Left ventricle myocardium inferior (tissue), 1 donor: ENCODE data around the gene GULP1. TPM values are rescaled to one million over a fixed set of nuclear protein-coding genes. Genes with fewer than 3 reads are reported as not detected.

Source experiments
- DNase-seq: peaks from one replicate; pipeline ENCODE4 v3.0.0-alpha.2; 2020
- H3K27ac ChIP-seq: fragments of 200-600 bp; replicated peaks from 2 replicates; pipeline ENCODE4 v1.8.0; 2021
- H3K27me3 ChIP-seq: fragments of 200-600 bp; 2 replicates; pipeline ENCODE4 v1.8.0; 2021; ENCODE audit warnings: low read depth
- H3K36me3 ChIP-seq: fragments of 200-600 bp; 2 replicates; pipeline ENCODE4 v1.8.0; 2021
- H3K4me1 ChIP-seq: fragments of 200-600 bp; 2 replicates; pipeline ENCODE4 v1.8.0; 2021
- H3K4me3 ChIP-seq: fragments of 200-600 bp; 2 replicates; pipeline ENCODE4 v1.8.0; 2021; ENCODE audit warnings: mild to moderate bottlenecking, moderate library complexity
- H3K9me3 ChIP-seq: fragments of 200-600 bp; replicated peaks from 2 replicates; pipeline ENCODE4 v1.8.0; 2021
- intact Hi-C: fragments of 100-400 bp; cut with micrococcal nuclease; formaldehyde crosslinking; loops from one replicate; pipeline ENCODE4 v1.11.0; 2022
- total RNA-seq: library from RNA; stranded (reverse); fragmentation: NEBNext Ultra II Directional; extraction: Animal tissue kit (Norgen Biotek cat#: 25700); gene quantifications from one replicate; pipeline ENCODE4 v1.2.1, GENCODE V29; 2021
- TF ChIP-seq, protein P1 (sequence below): fragments of 200-600 bp; IDR thresholded peaks from 2 replicates; pipeline ENCODE4 v1.8.0; 2021; ENCODE audit warnings: antibody characterized with exemption, mild to moderate bottlenecking, borderline replicate concordance
- donor health status: DM: no; HTN: yes; CAD: no; lungs with severe emphysema.

The GULP1 gene
- total RNA-seq, 1 donor from 2014 or later: 5.7 TPM

DNA sequence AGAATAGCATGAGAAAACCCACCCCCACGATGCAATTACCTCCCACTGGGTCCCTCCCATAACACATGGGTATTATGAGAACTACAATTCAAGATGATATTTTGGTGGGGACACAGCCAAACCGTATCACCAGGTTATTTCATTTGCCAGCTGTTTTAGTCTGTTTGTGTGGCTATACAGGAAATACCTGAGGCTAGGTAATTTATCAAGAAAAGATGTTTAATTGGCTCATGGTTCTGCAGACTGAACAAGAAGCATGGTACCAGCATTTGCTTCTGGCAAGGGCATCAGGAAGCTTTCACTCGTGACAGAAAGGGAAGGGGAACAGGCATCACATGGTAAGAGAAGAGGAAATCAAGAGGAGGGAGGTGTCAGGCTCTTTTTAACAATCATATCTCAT is 329.2 kb downstream of the GULP1 start:
- TF ChIP-seq, protein P1, sequence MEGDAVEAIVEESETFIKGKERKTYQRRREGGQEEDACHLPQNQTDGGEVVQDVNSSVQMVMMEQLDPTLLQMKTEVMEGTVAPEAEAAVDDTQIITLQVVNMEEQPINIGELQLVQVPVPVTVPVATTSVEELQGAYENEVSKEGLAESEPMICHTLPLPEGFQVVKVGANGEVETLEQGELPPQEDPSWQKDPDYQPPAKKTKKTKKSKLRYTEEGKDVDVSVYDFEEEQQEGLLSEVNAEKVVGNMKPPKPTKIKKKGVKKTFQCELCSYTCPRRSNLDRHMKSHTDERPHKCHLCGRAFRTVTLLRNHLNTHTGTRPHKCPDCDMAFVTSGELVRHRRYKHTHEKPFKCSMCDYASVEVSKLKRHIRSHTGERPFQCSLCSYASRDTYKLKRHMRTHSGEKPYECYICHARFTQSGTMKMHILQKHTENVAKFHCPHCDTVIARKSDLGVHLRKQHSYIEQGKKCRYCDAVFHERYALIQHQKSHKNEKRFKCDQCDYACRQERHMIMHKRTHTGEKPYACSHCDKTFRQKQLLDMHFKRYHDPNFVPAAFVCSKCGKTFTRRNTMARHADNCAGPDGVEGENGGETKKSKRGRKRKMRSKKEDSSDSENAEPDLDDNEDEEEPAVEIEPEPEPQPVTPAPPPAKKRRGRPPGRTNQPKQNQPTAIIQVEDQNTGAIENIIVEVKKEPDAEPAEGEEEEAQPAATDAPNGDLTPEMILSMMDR: no peak
- no peaks in the 10 kb centered on the region for H3K27me3 ChIP-seq
- no peak overlapping the region for H3K27ac ChIP-seq
- intact Hi-C loops: no loop called here
- no peaks in the 10 kb centered on the region for H3K36me3 ChIP-seq
- H3K4me1 ChIP-seq: no peaks in the 10 kb centered on the region
- DNase-seq: no peak
- H3K4me3 ChIP-seq: no peak overlapping the region
- H3K9me3 ChIP-seq: no peaks in the 10 kb centered on the region

DNA sequence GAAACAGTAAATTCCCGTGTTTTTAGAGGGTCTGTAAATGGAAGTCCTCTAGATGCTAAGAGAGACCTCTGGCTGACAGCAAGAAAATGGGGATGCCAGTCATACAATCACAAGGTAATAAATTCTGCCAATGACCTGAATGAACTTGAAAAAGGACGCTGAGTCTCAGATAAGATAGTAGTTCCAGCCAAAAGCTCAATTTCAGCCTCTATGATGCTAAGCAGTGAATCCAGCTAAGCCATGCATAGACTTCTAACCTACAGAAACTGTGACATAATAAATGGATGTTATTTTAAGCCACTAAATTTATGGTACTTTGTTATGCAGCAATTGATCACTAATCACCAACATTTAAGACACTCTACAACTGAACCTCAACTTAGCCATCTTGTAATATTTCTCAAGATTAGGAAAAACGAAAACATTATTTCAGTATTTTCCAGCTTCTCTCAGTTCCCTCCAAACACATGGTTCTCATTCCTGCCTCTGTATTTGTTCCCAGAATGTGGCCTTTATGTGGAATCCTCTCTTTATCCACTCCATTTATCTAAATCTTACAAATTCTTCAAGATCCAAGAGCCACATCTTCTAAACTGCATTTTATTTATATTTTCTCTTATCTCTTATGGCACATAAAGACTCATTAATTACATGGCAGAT is 331.1 kb downstream of the GULP1 start:
- TF ChIP-seq, protein P1: no peak
- H3K36me3 ChIP-seq: no peaks in the 10 kb centered on the region
- no peaks in the 10 kb centered on the region for H3K9me3 ChIP-seq
- H3K4me1 ChIP-seq: no peaks in the 10 kb centered on the region
- intact Hi-C loops: no loop called here
- DNase-seq: no peak
- H3K4me3 ChIP-seq: no peak overlapping the region
- H3K27me3 ChIP-seq: no peaks in the 10 kb centered on the region
- H3K27ac ChIP-seq: no peak overlapping the region

DNA sequence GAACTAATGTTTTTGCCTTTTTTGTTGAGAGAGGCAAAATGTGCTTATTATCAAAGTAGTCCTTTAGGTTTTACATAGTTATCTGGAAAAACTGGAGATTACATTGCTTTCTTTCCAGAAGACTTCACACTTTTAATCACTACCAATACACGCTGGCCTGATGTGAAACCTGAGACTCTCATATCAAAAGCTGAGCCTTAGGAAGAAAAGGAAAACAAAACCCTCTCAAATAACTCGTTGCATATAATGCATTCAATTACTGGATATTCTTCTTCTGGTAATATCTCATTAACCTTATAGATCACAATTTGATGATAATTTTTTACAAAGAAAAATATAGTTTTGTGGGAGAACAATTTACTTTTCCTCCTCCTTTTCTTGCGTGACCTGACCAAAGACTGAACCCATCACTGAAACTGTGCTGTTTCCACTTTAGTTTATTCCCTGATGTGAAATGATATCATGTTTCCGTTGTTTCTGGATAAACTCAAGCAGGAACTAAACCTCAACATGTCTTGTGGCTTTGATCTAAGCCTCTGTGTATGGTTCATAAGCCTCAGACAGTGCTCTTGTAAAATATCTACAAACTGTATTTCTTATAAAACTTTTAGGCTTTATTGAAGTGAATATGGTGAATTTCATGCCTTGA is 332.4 kb downstream of the GULP1 start:
- Histone ChIP-seq H3K4me3 (no peak overlapping the region), H3K27ac (peak overlapping the region; percentile 21), H3K9me3 (no peaks in the 10 kb centered on the region), H3K4me1 (peaks cover under 1% of the 10 kb centered on the region), H3K27me3 (no peaks in the 10 kb centered on the region), H3K36me3 (no peaks in the 10 kb centered on the region)
- TF ChIP-seq, protein P1: no peak
- intact Hi-C loops: no loop called here
- DNase-seq: no peak

DNA sequence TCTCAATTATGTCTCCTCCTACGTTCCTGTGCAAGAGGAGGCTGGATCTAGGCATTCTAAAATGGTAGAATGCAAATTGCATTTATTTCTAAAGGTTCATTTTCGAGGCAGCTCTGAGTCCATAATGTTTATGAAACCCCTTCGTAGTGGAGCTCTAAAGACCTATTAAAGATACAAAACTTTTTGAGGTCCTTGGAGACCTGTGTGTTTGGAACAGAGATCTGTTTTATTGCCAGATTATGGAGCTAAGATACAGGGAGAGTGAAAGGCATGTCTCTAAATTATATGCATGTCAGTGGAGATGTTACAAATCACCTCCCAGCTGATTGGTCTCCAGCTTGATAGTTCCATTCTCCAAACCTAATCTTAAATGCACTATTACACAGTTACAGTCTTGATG is 335.8 kb downstream of the GULP1 start:
- H3K27ac ChIP-seq: no peak overlapping the region
- H3K4me3 ChIP-seq: no peak overlapping the region
- no peak for DNase-seq
- H3K4me1 ChIP-seq: peaks cover 14% of the 10 kb centered on the region
- intact Hi-C loops: no loop called here
- no peaks in the 10 kb centered on the region for H3K36me3 ChIP-seq
- H3K9me3 ChIP-seq: no peaks in the 10 kb centered on the region
- H3K27me3 ChIP-seq: no peaks in the 10 kb centered on the region
- TF ChIP-seq, protein P1: no peak

DNA sequence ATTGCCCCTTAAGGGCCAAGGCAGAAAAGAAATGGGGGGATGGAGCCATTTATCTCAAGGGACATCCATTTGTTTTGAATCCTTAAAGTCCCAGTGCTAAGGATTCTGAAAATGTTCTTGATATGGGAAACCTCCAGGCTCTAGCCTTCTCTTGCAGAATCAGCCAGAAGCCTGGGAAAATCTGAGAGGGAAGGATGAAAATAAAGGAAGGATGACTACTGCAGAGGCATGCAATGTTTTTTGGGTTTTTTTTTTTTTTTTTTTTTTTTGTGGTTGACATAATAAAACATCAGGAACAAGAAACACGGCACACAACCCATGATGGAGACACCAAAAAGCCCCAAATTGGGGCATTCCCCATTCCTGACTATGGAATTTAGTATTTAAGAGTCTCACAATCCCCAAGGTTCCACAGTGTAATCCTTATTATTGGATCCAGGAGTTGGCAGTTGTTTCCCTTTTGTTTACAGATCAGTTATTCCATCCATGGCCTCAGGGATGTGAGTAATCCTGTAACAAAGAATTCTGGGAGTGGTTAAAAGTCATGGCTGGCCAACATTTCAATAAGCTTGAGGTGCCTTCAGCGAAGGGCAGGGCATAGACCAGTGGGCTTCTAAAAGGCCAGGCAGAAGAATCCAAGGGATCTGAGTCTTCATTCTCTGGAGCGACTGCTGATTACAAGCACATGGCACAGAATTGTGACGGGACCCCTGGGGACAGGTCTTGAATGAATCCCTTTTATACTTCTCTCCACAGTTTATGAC is 337.5 kb downstream of the GULP1 start:
- peak overlapping the region; percentile 53 for H3K27ac ChIP-seq
- H3K4me3 ChIP-seq: no peak overlapping the region
- TF ChIP-seq, protein P1: no peak
- H3K4me1 ChIP-seq: peaks cover 14% of the 10 kb centered on the region
- intact Hi-C loops: no loop called here
- no peak for DNase-seq
- no peaks in the 10 kb centered on the region for H3K27me3 ChIP-seq
- H3K36me3 ChIP-seq: no peaks in the 10 kb centered on the region
- no peaks in the 10 kb centered on the region for H3K9me3 ChIP-seq
